ENCODE data around the gene GDF7. TPM values are rescaled to one million over a fixed set of nuclear protein-coding genes. Genes with fewer than 3 reads are reported as not detected.

GDF7 gene
- total and polyA plus RNA-seq, 10 donors: 0.83 to 3.8 (median 1.9) TPM

- Histone ChIP-seq H3K36me3 (peaks cover 0 to 89% (median 47%) of the 10 kb centered on the region in 6 donors), H3K4me3 (no peak overlapping the region), H3K4me1 (peaks cover 0 to 11% (median 2%) of the 10 kb centered on the region in 6 donors), H3K27me3 (replicated peaks in 1 of 7) (no peaks in the 10 kb centered on the region), H3K9me3 (no peaks in the 10 kb centered on the region), H3K27ac (no peak overlapping the region)
- 90 to 94% (median 92%) methylated on average over 19 of the region's 19 CpGs for WGBS, 5 donors
- DNase-seq: peak; percentile 47
- intact Hi-C loops (cut with DNase I; ENCODE audit: low total_unique reads): no loop called here
- TF ChIP-seq POLR2AphosphoS5 (IDR thresholded peaks at IDR 0.05) (no peak), POLR2A (IDR thresholded peaks at IDR 0.05) (no peak), CTCF (IDR thresholded peaks at IDR 0.05 in 8 of 11, conservative IDR thresholded peaks at IDR 0.05 in 3 of 11) (peak in 1 of 11 experiments; percentile 12)
Observed at GRCh38 chr2:20625491-20626391, 41.2 kb upstream of the GDF7 start.

- Histone ChIP-seq H3K27me3 (replicated peaks in 1 of 7) (no peaks in the 10 kb centered on the region), H3K36me3 (peaks cover 0 to 89% (median 41%) of the 10 kb centered on the region in 6 donors), H3K9me3 (no peaks in the 10 kb centered on the region), H3K27ac (no peak overlapping the region), H3K4me1 (peaks cover 0 to 11% (median 2%) of the 10 kb centered on the region in 6 donors), H3K4me3 (no peak overlapping the region)
- DNase-seq: peak; percentile 45
- intact Hi-C loops (cut with DNase I; ENCODE audit: low total_unique reads): no loop called here
- no peak for TF ChIP-seq POLR2AphosphoS5 (IDR thresholded peaks at IDR 0.05)
- TF ChIP-seq CTCF (IDR thresholded peaks at IDR 0.05 in 8 of 11, conservative IDR thresholded peaks at IDR 0.05 in 3 of 11): no peak
- TF ChIP-seq POLR2A (IDR thresholded peaks at IDR 0.05): no peak
- WGBS, 5 donors: 91 to 100% (median 95%) methylated on average over 2 of the region's 2 CpGs
Observed at GRCh38 chr2:20626392-20626697, 40.6 kb upstream of the GDF7 start.

- DNase-seq: peak; percentile 72
- no peak overlapping the region for H3K4me3 ChIP-seq
- H3K27me3 ChIP-seq (replicated peaks in 1 of 7): no peaks in the 10 kb centered on the region
- H3K9me3 ChIP-seq: no peaks in the 10 kb centered on the region
- H3K36me3 ChIP-seq: peaks cover 0 to 87% (median 36%) of the 10 kb centered on the region in 6 donors
- H3K4me1 ChIP-seq: peaks cover 0 to 11% (median 2%) of the 10 kb centered on the region in 6 donors
- H3K27ac ChIP-seq: no peak overlapping the region
- 79 to 91% (median 86%) methylated on average over 18 to 20 of the region's 20 CpGs for WGBS, 5 donors
- intact Hi-C loops (cut with DNase I; ENCODE audit: low total_unique reads): no loop called here
- no peak for TF ChIP-seq POLR2A (IDR thresholded peaks at IDR 0.05)
- no peak for TF ChIP-seq POLR2AphosphoS5 (IDR thresholded peaks at IDR 0.05)
- TF ChIP-seq CTCF (IDR thresholded peaks at IDR 0.05 in 8 of 11, conservative IDR thresholded peaks at IDR 0.05 in 3 of 11): no peak
Observed at GRCh38 chr2:20626698-20627513, 40.0 kb upstream of the GDF7 start.
